ENCODE results near the gene TSR3. TPM values are rescaled to one million over a fixed set of nuclear protein-coding genes. Genes with fewer than 3 reads are reported as not detected.

The TSR3 gene
- total and polyA plus RNA-seq, 2 of the 13 experiments (the other 11 are each of a cell fraction or from before 2014, with no cell fraction given) = 24.2 to 51.0 TPM

GRCh38 chr16:1349351-1349750 lies 2.3 kb downstream of the TSR3 start (continued):
- TF ChIP-seq, protein P1, sequence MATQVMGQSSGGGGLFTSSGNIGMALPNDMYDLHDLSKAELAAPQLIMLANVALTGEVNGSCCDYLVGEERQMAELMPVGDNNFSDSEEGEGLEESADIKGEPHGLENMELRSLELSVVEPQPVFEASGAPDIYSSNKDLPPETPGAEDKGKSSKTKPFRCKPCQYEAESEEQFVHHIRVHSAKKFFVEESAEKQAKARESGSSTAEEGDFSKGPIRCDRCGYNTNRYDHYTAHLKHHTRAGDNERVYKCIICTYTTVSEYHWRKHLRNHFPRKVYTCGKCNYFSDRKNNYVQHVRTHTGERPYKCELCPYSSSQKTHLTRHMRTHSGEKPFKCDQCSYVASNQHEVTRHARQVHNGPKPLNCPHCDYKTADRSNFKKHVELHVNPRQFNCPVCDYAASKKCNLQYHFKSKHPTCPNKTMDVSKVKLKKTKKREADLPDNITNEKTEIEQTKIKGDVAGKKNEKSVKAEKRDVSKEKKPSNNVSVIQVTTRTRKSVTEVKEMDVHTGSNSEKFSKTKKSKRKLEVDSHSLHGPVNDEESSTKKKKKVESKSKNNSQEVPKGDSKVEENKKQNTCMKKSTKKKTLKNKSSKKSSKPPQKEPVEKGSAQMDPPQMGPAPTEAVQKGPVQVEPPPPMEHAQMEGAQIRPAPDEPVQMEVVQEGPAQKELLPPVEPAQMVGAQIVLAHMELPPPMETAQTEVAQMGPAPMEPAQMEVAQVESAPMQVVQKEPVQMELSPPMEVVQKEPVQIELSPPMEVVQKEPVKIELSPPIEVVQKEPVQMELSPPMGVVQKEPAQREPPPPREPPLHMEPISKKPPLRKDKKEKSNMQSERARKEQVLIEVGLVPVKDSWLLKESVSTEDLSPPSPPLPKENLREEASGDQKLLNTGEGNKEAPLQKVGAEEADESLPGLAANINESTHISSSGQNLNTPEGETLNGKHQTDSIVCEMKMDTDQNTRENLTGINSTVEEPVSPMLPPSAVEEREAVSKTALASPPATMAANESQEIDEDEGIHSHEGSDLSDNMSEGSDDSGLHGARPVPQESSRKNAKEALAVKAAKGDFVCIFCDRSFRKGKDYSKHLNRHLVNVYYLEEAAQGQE (IDR thresholded peaks at IDR 0.05; ENCODE audit: borderline replicate concordance in 1 of 2, low read depth in 1 of 2, low read length in 2 of 2) = no peak
- TF ChIP-seq MED1 (CRISPR knock-in tag; IDR thresholded peaks at IDR 0.05) (no peak), FOXC1 (CRISPR knock-in tag; IDR thresholded peaks at IDR 0.05; ENCODE audit: borderline replicate concordance) (no peak), SP5 (CRISPR knock-in tag; IDR thresholded peaks at IDR 0.05; ENCODE audit: borderline replicate concordance, low read depth) (no peak)

- no peak overlapping the region for H3K4me3 ChIP-seq (replicated peaks in 1 of 3; ENCODE audit: insufficient read depth in 1 of 3, low read depth in 2 of 3, low read length in 3 of 3)
- ChIA-PET POLR2A (no interaction called here), CTCF (ENCODE audit: low intra/inter-chr PET ratio, low total read pairs) (no interaction called here)
- BruUV-seq (replicated peaks) = no TSS peak
- DNase-seq (ENCODE audit: low spot score) (no peak), ATAC-seq (no peak), FAIRE-seq (no peak)
- in situ Hi-C loops (cut with HindIII; ENCODE audit: extremely low pct_ligation_motif_present, low pct_unique_long_range_greater_than_20kb) = no loop called here
- no peaks in the 10 kb centered on the region; a peak in 1 of 5 replicates for H3K27me3 ChIP-seq (ENCODE audit: control insufficient read depth in 1 of 2, insufficient read depth in 2 of 2, low read length in 2 of 2)
- intact Hi-C loops (cut with micrococcal nuclease; ENCODE audit: unreplicated experiment) = no loop called here
- no peak overlapping the region for H3K4me2 ChIP-seq (ENCODE audit: low read depth, low read length)
- 91% methylated on average over 4 of the region's 14 CpGs for WGBS (ENCODE audit: low lambda C conversion rate)
- H4K20me1 ChIP-seq (ENCODE audit: insufficient read depth, low read length) = no peaks in the 10 kb centered on the region
- H3K27ac ChIP-seq (ENCODE audit: extremely low read length, insufficient read depth, low read length) = no peak overlapping the region
- peaks cover 32% of the 10 kb centered on the region for H3K4me1 ChIP-seq (ENCODE audit: insufficient read depth, low read length)
- no peak overlapping the region for H2AFZ ChIP-seq (ENCODE audit: low read length)
- no peaks in the 10 kb centered on the region for H3K9me3 ChIP-seq (ENCODE audit: low read length)
- H3K79me2 ChIP-seq (ENCODE audit: insufficient read depth, low read length) = peaks cover 34% of the 10 kb centered on the region
- no peak for TF ChIP-seq NRL (CRISPR knock-in tag; IDR thresholded peaks at IDR 0.05; ENCODE audit: borderline replicate concordance)
- TF ChIP-seq NR2F2 (IDR thresholded peaks at IDR 0.05; ENCODE audit: borderline replicate concordance, low read depth) = no peak
- no peak for TF ChIP-seq ZNF670 (CRISPR knock-in tag; IDR thresholded peaks at IDR 0.05; ENCODE audit: borderline replicate concordance)
- TF ChIP-seq ARHGAP35 (CRISPR knock-in tag; IDR thresholded peaks at IDR 0.05; ENCODE audit: borderline replicate concordance) = no peak
- TF ChIP-seq CENPX (CRISPR knock-in tag; IDR thresholded peaks at IDR 0.05) = no peak
- TF ChIP-seq CREB1 (IDR thresholded peaks at IDR 0.05) = no peak
- TF ChIP-seq CREB1 (CRISPR knock-in tag; IDR thresholded peaks at IDR 0.05) = no peak
- TF ChIP-seq ZNF264 (CRISPR knock-in tag; IDR thresholded peaks at IDR 0.05) = no peak
- no peak for TF ChIP-seq ZNF577 (CRISPR knock-in tag; IDR thresholded peaks at IDR 0.05; ENCODE audit: borderline replicate concordance, low read depth)
- TF ChIP-seq ZNF205 (CRISPR knock-in tag; IDR thresholded peaks at IDR 0.05) = no peak
- no peak for TF ChIP-seq MAFG (CRISPR knock-in tag; IDR thresholded peaks at IDR 0.05)
- no peak for TF ChIP-seq ZNF792 (CRISPR knock-in tag; IDR thresholded peaks at IDR 0.05)
- no peak for TF ChIP-seq NFIC (IDR thresholded peaks at IDR 0.05; ENCODE audit: low read length)
- no peak overlapping the region for H3K9ac ChIP-seq (ENCODE audit: insufficient read depth, low read depth, low read length)
- H3K36me3 ChIP-seq (replicated peaks in 1 of 2; ENCODE audit: control insufficient read depth in 1 of 2, insufficient read depth in 2 of 2, low read length in 2 of 2) = peaks cover 6 to 14% of the 10 kb centered on the region in 2 experiments; a peak in 4 of 5 replicates
Measured at GRCh38 chr16:1348926-1349325, 2.8 kb downstream of the TSR3 start.
